ENCODE data around the gene HOXB1.

Gene HOXB1

DNA sequence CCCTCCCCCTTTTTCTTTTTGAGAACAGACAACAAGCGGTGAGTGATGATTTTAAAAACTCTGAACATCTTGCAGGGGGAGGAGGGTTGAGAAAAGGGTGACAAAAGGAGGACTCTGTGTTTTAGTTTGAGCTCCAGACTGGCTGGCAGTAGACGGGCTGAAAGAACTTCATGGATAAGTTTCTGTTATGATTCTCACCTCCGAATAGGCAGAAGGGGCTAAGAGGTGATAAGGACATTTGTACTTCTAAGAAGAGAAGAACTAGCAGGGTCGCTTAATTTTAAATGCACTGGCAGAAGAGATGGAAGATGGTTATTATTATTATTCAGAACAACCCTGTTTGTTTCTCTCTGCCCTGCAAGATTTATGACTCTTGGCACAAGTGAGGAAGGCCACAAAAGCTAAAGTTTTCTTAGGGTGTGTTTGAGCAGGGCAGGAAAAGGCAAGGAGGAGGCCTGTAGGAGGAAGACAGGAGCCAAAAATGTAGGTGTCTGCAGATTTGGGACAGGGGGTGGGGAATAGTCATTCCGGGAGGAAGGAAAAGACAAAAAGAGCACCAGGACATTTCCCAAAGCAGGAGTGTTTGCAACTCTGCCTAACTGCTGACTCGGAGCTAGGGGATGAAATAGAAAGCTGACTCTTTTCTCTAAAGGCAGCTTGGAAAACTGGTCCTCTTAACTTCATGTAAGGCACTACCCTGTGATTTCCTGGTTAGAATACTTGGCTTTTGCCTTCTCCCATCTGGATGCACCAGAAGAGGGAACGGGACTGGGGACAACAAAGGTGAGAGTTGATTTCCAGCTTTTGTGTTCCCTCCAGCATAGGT, 26.0 kb upstream of the HOXB1 start:
- DNase-seq = no peak
- TF ChIP-seq, protein P1, sequence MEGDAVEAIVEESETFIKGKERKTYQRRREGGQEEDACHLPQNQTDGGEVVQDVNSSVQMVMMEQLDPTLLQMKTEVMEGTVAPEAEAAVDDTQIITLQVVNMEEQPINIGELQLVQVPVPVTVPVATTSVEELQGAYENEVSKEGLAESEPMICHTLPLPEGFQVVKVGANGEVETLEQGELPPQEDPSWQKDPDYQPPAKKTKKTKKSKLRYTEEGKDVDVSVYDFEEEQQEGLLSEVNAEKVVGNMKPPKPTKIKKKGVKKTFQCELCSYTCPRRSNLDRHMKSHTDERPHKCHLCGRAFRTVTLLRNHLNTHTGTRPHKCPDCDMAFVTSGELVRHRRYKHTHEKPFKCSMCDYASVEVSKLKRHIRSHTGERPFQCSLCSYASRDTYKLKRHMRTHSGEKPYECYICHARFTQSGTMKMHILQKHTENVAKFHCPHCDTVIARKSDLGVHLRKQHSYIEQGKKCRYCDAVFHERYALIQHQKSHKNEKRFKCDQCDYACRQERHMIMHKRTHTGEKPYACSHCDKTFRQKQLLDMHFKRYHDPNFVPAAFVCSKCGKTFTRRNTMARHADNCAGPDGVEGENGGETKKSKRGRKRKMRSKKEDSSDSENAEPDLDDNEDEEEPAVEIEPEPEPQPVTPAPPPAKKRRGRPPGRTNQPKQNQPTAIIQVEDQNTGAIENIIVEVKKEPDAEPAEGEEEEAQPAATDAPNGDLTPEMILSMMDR (IDR thresholded peaks at IDR 0.05; ENCODE audit: low read depth, low read length) = no peak
- Histone ChIP-seq H3K4me3 (ENCODE audit: low read depth, low read length) (no peak overlapping the region), H3K9me3 (no peaks in the 10 kb centered on the region), H3K27me3 (peaks cover 96% of the 10 kb centered on the region), H3K4me1 (no peaks in the 10 kb centered on the region), H3K36me3 (no peaks in the 10 kb centered on the region)

DNA sequence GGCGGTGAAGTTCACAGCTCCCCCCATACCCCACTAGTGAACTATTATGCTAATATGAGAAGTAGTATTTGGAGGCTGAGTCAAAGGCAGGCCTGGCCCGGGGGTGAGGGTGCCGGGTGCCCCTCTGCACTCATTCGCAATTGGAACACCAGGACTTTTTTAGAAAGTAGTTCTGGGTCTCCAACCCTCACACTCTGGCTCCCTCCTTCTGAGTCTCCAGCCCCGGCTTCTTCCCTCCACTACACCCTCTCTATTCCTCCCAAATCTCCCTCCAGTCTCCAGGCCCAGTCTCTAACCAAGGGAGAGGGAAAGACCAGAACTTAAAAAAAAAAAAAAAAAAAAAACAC, 25.4 kb upstream of the HOXB1 start:
- Histone ChIP-seq H3K4me3 (ENCODE audit: low read depth, low read length) (no peak overlapping the region), H3K36me3 (no peaks in the 10 kb centered on the region), H3K27me3 (peaks cover 95% of the 10 kb centered on the region), H3K4me1 (no peaks in the 10 kb centered on the region), H3K9me3 (no peaks in the 10 kb centered on the region)
- TF ChIP-seq, protein P1 (IDR thresholded peaks at IDR 0.05; ENCODE audit: low read depth, low read length) = no peak
- DNase-seq = no peak

DNA sequence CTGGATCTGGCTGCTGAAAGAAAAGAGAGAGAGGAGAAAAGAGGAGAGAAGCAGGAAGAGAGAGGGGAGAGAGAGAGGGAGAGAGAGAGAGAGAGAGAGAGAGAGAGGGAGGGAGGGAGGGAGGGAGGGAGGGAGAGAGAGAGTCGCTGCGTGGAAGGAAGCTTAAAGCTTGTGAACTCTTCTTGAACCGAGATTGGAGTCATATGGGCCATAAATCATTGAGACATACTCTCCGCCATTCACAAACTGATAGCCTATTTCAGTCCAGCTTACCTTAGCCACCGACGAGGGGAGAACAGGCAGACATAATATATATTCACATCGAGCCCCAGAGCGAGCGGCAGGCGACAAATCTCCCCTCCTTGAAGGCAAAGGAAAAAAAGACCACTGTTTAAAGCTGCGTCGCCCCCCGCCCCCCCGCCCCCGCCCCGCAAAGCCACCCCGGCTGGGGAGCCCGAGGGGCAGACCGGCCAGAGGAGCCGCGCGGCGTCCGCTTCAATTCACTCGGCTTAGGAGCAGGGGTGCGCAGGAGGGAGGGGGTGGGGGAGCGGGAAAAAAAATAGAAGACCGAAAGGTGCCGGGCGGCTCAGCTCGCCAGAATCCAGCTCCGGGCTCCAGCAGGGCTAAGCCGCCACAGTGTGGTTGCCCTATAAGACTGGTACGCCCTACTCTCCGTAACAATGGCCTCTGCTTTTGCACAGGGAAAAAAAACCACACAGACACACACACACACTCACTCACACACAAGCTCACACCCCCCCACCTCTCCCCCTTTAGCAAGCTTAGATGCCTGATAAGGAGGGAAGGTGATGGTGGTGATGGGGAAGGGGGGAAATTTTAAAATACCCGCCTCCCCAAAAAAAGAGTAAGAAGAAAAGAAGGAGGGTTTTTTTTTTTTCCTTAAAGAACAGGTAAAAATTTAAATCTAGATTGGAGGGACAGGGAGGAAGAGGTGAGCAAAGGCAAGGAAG, 24.7 kb upstream of the HOXB1 start:
- no peaks in the 10 kb centered on the region for H3K36me3 ChIP-seq
- no peak overlapping the region for H3K4me3 ChIP-seq (ENCODE audit: low read depth, low read length)
- peaks cover 93% of the 10 kb centered on the region for H3K27me3 ChIP-seq
- TF ChIP-seq, protein P1 (IDR thresholded peaks at IDR 0.05; ENCODE audit: low read depth, low read length) = no peak
- no peak for DNase-seq
- no peaks in the 10 kb centered on the region for H3K4me1 ChIP-seq
- H3K9me3 ChIP-seq = no peaks in the 10 kb centered on the region; the same call in 1 of the 2 replicates

DNA sequence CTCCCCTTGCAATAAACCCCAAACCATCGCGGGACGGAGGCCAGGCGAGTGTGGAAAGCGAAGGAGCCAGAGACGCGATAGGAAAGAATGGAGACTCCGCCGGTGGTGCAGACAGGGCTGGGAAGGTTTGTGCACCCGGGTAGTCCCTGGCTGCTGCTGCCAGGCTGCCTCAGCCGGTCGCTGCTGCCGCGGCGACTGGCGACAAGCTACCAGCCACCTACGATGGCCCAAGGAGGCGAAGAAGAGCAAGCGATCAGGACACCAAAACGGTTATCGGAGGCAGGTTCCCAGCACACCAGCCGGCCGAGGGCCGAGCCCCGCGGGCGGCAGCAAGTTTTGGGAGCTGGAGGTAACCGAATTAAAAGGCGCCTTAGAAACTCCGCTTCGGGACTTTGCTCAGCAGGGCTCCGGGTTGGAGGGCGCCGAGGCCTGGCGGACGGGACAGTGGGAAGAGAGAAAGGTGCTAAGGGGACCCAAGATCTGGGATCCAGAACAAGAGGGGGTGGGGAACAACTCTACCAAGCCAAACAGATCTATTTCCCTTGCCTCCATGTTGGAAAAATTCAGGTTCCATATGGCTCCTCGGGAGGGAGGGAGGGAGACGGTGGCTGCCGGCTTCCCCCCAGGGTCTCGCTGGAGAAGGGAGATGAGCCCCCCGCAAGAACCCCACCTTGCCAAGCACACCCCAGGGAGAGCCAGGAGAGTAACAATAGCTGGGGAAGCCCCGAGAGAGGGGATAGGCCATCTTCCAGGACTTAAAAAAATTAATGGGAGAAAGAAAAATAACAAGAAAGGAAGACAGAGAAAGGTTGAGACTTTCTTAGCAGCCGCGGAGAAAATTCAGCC, 23.8 kb upstream of the HOXB1 start:
- Histone ChIP-seq H3K9me3 (no peaks in the 10 kb centered on the region; the same call in 1 of the 2 replicates), H3K36me3 (no peaks in the 10 kb centered on the region), H3K4me1 (no peaks in the 10 kb centered on the region), H3K27me3 (peaks cover 93% of the 10 kb centered on the region), H3K4me3 (ENCODE audit: low read depth, low read length) (no peak overlapping the region)
- DNase-seq = no peak
- TF ChIP-seq, protein P1 (IDR thresholded peaks at IDR 0.05; ENCODE audit: low read depth, low read length) = no peak

DNA sequence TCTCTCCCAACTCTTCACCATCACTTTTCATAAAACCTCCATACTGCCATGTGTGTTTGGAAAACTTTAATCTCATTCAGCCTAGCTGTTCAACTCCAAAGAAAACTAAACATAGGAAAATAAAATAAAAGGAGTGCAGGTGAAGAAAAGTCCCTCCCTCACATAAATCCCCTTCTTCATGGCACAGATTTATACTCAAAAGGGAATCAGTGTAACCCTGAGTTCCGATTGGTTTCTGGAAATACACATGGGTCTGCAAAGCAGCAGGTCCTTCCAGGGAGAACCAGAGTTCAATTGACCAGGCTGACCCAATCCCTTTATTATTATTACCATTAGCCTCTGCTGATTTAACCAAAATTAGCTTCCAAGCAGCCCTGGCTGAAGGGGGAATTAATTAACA, 23.0 kb upstream of the HOXB1 start:
- Histone ChIP-seq H3K36me3 (no peaks in the 10 kb centered on the region), H3K9me3 (no peaks in the 10 kb centered on the region; the same call in 1 of the 2 replicates), H3K4me3 (ENCODE audit: low read depth, low read length) (no peak overlapping the region), H3K27me3 (peaks cover 93% of the 10 kb centered on the region), H3K4me1 (no peaks in the 10 kb centered on the region)
- DNase-seq = no peak
- TF ChIP-seq, protein P1 (IDR thresholded peaks at IDR 0.05; ENCODE audit: low read depth, low read length) = no peak

Measured in BE2C (cell line).